ENCODE measurements around the gene MAZ.
"Not testable (repeated sequence)": the region's sequence is repeated elsewhere in the genome, so short reads cannot be mapped to it uniquely, and the experiment has no call there.

Gene MAZ

GRCh38 chr16:29806099-29806579 lies at the start of gene MAZ:
Gene MAZ (plus strand): TSS chr16:29806529. CDS start chr16:29806702, 173 bp downstream.
- FAIRE-seq, result no peak

DNA sequence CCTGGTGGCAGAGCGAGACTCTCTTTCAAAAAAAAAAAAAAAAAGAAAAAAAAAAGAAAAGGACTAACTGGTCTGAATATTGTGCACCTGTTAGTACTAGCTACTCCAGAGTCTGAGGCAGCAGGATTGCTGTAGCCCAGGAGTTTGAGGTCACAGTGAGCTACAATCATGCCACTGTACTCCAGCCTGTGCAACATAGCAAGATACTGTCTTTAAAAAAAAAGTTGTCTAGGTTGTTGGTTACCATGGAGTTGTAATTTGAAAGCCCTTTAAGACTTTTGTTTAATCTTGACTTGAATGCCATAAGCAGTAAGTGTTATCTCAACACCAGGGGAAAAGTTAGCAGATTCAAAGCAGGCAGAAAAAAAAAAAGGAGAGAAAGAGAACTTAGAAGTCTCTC lies 49.7 kb upstream of the MAZ start:
- no peak for FAIRE-seq

DNA sequence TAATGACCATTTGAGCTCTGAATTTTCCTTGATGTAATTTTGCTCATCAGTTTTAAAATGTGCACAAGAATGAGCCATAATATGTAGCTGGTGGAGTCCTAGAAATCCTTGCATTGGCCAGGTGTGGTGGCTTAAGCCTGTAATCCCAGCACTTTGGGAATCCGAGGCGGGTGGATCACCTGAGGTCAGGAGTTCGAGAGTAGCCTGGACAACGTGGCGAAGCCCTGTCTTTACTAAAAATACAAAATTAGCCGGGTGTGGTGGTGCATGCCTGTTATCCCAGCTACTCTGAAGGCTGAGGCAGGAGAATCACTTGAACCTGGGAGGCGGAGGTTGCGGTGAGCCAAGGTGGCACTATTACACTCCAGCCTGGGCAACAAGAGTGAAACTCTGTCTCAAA lies 49.2 kb upstream of the MAZ start:
- not testable (repeated sequence) for FAIRE-seq

DNA sequence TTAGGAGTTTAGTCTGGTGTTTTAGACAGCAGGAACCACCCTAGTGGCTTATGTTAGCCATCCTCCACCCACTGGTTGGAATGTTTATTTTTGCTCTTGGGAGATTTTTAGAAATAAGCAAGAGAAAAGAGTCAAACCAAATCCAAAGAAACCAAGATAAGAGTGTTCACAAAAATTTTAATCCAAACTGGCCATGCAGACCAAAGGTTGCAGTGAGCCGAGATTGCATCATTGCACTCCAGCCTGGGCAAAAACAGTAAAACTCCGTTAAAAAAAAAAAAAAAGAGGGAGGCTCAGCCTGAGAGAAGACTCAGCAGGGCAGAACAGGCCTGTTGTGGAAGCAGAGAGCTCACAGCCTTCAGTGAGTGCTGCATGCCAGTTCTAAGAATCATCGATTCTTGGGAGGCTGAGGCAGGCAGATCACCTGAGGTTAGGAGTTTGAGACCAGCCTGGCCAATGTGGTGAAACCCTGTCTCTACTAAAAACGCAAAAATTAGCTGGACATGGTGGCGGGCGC lies 48.3 kb upstream of the MAZ start:
- FAIRE-seq, result no peak

DNA sequence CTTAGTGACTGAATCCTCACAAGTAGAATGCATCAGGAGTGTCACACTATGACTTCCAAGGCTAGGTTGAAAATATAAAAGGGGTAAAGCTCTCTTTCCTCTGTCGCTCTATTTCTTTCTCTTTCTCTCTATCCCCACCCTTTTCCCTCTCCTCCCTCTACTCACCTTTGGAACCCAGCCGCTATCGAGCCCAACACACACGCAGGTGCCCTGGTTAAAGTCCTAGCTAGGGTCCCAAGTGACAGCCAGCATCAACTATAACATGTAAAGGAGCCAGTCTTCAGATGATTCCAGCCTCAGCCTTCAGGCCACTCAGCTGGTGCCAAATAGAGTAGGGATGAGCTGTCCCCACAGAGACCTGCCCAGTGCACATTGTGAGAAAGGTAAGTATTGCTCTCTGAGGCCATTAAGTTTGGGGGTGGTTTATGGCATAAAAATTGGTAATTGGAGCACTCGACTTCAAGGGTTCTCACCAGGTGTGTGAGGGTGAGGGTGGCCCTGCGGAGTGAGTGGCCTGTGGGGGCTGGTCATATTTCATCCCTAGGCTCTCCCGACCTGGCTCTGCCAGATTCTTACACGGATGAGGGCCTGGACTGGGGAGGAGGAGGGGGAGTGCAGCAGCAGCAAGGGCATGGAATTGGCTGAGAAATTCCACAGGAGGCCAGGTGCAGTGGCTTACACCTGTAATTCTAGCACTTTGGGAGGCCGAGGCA lies 45.6 kb upstream of the MAZ start:
- FAIRE-seq, result no peak

DNA sequence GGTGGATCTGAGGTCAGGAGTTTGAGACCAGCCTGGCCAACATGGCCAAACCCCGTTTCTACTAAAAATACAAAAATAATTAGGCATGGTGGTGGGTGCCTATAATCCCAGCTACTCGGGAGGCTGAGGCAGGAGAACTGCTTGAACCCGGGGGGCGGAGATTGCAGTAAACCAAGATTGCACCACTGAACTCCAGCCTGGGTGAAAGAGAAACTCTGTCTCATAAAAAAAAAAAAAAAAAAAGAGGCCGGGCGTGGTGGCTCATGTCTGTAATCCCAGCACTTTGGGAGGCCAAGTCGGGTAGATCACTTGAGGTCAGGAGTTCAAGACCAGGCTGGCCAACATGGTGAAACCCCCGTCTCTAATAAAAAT lies 45.1 kb upstream of the MAZ start:
- not testable (repeated sequence) for FAIRE-seq

DNA sequence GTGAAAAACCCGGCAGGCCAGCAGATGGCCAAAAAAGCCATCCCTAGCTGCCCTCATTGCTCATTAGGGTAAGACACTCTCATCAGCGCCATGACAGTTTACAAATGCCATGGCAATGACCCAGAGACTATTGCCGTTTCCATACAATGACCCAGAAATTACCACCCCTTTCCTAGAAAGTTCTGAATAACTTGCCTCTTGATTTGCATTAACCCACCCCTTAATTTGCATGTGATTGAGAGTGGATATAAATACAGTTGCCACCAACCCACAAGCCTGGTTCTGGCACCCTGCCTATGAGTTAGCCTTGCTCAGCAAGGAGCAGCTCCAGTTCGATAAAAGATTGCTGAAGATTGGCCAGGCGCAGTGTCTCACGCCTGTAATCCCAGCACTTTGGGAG lies 44.4 kb upstream of the MAZ start:
- FAIRE-seq, result no peak

DNA sequence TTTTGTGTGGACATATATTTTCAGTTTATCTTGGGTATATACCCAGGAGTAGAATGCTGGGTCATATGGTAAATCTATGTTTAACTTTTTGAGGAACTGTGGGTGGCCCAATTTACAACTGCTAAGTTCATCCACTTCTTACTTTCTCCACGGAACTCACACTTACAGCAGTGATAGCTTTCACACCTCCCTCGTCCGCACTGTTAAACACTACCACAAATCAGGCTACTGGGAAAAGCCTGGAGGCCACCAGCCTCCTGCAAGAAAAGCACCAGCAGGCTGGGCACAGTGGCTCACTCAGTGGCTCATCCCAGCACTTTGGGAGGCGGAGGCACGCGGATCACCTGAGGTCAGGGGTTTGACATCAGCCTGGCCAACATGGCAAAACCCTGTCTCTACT lies 43.0 kb upstream of the MAZ start:
- FAIRE-seq, result no peak

- no peak for FAIRE-seq
These were observed 40.9 kb upstream of the MAZ start for GRCh38 chr16:29765167-29766032.

GRCh38 chr16:29766571-29766970 lies 39.8 kb upstream of the MAZ start:
- no peak for FAIRE-seq

DNA sequence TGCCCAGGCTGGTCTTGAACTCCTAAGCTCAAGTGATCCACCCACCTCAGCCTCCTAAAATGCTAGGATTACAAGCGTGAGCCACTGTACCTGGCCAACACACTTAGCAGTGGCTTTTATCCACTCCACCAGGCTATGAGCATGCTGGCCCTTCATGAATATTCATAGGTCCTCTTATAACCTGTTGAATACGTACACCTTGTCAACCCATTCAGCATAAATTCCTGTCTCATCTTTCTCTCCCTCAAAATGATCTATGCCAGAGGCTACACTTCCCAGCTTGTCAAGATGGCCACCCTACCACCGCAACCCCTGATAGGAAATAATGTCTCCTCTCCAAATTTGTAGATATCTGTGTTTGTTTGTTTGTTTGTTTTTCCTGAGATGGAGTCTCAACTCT lies 39.3 kb upstream of the MAZ start:
- FAIRE-seq, result no peak

DNA sequence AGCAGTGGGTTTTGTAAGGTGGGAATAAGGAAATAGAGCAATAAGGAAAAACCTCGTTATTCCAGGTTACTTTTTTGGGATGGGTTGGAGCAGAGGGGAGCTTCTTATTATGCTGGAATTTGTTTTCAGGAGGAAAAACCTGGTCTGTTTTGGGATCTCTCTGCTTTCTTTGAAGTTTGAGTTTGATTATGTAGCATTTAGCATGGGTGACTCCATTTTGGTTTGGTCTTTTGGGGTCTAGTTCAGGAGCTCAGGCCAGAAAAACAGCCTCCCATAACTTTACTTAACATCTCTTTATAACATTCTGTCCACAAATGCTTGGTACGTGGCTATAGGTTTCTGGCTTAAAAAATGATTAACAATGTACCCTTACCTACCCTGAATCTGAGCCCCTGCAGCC lies 36.8 kb upstream of the MAZ start:
- FAIRE-seq, result no peak

DNA sequence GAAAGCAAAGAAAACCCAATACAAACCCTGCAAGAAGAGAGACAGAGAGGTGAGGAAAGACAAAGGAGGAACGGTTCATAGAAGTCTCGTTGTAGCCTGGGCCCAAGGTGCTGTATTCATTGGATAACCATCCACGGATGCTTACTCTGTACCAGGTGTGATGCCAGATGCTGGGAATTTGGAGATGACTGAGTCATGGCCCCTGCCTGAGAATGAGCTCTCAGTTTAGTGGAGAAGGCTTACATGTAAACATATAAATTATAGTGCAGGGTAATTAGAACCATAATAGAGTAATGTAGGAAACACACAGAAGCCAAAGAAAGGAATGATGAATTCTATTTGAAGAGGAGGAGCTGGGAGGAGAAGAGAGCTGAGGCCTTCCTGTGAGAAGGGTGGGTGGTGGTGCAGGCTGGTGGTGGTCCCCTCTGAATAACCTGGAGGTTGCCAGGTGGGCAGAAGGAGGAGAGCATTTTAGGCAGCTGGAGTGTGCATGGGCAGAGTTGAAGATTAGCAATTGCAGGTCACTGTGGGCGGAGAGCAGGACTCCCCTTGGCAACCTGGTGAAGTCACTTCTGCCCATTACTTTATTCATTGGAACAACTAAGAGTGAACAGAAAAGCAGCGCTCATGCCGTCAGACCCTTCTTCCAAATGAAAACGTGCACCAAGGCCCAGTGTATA lies 35.9 kb upstream of the MAZ start:
- FAIRE-seq, result no peak

- FAIRE-seq, result not testable (repeated sequence)
These were observed 34.0 kb upstream of the MAZ start for GRCh38 chr16:29772330-29772729.

DNA sequence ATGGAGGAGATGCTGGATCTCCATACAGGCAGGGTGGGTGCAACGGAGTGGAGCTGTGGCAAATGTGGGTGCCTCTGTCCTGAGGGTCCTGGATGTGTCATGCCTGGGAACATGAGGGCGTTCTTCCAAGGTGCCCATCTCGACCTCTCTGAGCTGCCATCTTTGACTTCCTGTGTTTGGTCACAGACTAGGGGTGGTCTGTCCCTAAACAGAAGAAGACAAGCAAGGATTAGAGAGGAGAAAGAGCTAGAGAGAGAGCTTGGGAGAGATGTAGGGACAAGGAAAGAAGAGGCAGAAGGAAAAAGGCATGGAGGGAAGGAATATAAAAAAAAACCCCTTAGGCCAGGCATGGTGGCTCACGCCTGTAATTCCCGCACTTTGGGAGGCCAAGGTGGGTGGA lies 31.6 kb upstream of the MAZ start:
- FAIRE-seq, result no peak

- FAIRE-seq, result no peak
These were observed 30.5 kb upstream of the MAZ start for GRCh38 chr16:29775742-29776408.

GRCh38 chr16:29777576-29778350 lies 28.6 kb upstream of the MAZ start, which contains the start of gene ZG16:
Gene ZG16 (plus strand): TSS chr16:29778256. CDS start chr16:29779267, 1,011 bp downstream.
- no peak for FAIRE-seq

- FAIRE-seq, result no peak
These were observed 26.9 kb upstream of the MAZ start for GRCh38 chr16:29779474-29779873.

- not testable (repeated sequence) for FAIRE-seq
These were observed 23.0 kb upstream of the MAZ start for GRCh38 chr16:29783094-29783953.

DNA sequence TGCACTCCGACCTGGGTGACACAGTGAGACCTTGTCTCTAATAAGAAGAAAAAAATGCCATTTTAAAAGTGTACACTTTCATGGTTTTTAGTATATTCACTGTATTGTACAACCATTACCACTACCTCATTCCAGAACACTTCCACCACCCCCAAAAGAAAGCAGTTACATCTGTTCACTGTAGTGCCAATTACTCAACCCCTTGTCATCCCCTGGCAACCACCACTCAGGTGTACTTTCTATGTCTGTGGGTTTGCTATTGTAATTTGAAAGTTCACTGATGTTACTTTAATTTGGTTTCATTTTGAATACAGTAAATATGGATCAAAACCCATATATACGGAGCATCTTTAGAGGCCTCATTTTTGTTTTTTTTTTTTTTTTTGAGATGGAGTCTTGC lies 22.2 kb upstream of the MAZ start:
- no peak for FAIRE-seq

Data from islet of Langerhans (tissue), 1 donor.